NCI-H146 treated with DMSO at 0.1 percent for 48 hours (cell line): ENCODE results near the gene GCH1.
"Not testable (repeated sequence)": the region's sequence is repeated elsewhere in the genome, so short reads cannot be mapped to it uniquely, and the experiment has no call there.

Experiments
- DNase-seq: peaks from one replicate; lab custom pipeline; 2025; ENCODE audit not compliant: unreplicated experiment; lab: John Stamatoyannopoulos, UW

The GCH1 gene

DNA sequence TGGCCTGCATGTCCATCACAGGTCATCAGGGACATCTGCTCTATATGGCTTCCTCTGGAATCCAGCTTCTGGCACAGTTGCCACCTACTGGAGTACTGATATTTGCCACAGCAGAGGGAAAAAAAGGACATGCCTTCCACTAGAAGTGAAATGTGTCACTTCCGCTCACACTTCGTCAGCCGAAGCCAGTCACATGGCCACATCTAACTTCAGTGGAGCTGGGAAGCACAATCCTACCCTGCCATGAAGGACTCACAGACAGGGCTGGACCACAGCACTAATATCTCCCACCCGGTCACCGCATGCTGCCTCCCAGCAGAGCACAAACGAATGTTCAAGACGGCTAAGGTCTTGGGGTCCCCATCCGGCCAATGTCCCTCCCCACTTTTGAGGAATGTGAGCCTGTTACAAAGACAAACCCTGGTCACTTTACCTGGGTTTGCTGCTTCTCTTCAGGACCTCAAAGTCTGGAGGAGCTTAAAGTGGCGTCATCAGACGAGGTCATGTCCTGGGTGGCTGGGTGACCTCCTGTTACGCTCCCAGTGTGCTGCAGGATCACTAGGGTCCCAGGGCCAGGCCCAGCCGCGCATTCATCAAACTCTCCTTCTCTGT lies 98.6 kb downstream of the GCH1 start:
- no peak for DNase-seq

DNA sequence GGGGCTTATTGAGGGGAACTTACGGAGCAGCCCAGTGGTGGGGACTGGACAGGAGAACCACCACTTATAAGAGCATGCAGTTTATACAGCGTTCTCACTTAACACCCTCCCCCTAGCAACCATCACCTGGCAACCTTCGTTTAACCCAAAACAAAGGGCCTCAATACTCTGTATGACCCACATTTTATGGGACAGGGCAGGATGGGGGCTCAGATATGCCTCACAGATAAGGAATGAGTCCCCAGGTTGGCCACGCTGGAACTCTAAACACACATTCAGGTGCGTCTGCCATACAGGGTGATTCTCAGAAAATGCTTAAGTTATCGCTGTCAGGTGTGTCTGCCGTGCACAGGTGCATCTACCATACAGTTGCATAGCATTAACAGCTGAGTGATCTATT lies 99.2 kb downstream of the GCH1 start:
- no peak for DNase-seq

DNA sequence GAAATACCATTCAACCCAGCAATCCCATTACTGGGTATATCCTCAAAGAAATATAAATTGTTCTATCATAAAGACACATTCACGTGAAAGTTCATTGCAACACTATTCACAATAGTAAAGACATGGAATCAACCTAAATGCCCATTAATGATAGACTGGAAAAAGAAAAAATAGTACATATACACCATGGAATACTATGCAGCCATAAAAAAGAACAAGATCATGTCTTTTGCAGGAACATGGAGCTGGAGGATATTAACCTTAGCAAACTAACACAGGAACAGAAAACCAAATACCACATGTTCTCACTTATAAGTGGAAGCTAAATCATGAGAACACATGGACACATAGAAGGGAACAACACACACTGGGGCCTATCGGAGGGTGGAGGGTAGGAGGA lies 101.1 kb downstream of the GCH1 start:
- DNase-seq = not testable (repeated sequence)

DNA sequence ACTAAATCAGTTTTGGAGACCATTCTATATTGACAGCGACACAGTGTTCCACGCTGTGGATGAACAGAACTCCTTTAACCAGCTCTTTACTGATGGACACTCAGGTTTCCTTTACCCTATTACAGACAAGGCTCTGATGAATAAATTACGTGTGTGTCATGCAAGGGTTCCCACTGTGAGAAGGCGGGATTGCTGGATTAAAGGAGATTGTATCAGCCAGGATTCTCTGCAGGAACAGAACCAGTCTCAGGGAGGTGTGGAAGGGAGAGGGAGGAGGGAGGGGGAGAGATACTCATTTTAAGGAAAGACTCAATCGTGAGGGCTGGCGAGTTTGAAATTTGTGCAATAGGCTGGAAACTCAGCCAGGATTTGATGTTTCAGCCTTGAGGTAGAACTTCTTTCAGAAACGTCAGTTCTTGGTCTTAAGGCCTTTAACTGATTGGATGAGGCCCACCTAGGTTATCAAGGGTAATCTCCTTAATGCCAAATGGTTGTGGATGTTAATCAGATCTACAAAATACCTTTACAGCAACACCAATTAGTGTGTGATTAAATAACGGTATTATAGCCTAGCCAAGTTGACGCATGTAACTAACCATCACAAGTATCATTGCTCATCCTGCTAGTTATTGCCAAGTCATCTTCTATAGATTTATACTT lies 104.0 kb downstream of the GCH1 start:
- DNase-seq = no peak

DNA sequence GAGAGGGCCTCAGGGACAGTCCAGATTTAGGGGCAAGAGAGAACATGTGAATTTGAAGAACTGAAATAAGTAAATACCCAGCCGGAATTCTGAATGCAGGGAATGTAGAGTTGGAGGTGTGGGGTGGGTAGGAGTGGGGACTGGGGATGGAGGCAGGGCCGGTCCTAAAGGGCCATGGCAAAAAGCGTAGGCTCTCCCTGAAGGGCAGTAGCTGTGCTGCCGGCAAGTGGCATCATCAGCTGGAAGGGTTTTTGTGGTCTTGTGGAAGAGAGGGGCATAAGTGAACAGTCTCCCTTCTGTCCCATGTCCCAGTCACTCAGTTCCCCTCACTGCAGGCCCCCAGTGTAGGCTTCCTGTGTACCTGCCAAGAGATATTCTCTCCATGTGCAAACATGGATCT lies 104.6 kb downstream of the GCH1 start:
- no peak for DNase-seq

DNA sequence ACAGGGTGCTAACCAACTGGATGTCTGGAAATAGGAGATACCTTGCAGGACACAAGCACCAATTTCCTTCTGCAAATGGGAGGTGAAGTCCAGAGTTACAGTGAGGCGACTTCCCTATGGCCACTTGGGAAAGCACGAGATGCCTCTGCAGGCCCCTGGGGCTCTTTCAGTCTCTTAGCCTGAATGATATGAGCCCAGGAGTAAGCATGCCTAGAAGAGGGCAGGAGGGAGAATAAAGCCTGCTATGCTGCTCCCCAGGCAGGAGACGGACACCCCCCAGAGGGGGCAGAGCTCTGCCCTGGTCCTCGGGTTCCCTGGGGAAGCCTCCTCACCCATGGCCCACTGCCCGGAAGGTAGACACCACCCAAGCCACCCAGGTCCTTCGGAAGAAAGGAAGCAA lies 105.1 kb downstream of the GCH1 start:
- DNase-seq = no peak

DNA sequence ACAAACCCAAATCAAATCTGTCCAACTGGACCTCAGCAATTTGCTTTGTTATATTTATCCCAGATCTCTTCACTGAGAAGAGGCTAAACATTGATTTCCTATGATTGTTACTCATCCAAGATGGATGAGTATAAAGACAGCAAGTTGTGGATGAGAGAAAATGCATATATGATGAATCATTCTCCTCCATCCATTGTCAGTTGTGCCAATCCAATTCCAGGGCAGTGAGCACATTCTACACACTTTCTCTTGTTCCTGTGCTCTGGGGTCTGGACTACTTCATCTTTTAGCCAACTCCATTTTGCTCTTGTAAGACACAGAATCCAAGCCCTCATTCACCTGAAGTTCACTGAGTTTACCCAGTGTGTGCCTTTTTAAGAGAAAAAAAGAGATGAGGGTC lies 105.7 kb downstream of the GCH1 start:
- no peak for DNase-seq

DNA sequence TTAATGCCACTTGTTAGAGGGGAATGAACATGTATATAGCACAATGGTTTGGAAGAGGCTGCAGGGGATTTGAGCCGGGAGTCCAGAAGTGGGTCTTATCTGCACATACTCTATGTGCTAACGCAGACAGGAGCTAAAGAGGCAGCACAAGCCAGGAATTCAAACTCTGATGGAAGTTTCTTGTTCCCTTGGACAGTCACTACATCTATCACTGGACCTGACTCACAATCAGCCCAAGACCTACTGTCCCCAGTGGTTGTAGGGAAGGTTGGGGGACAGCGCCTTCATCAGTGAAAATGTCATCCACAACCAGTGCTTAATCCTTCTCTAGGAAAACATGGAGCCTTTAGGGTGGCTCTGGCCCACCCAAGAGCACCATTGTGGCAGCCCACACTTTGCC lies 107.8 kb downstream of the GCH1 start:
- DNase-seq = no peak

DNA sequence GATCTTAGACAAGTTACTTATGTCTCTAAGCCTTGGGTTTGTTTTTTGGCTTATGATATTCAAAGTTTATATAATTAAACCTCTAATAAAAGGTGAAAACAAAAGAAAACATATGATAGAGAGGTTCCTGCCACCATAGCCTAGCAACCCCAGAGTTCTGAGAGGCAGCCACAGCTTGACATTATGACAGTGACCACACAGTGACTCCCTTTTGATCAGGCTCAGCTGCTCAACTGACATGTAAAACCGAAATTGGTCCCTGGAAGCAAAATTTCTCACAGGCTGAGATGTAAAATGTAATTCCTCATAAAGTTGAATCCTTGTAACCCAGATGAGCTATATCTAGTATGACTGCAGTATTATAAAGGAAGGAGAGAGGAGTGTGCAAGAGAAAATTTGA lies 108.5 kb downstream of the GCH1 start:
- DNase-seq = no peak

DNA sequence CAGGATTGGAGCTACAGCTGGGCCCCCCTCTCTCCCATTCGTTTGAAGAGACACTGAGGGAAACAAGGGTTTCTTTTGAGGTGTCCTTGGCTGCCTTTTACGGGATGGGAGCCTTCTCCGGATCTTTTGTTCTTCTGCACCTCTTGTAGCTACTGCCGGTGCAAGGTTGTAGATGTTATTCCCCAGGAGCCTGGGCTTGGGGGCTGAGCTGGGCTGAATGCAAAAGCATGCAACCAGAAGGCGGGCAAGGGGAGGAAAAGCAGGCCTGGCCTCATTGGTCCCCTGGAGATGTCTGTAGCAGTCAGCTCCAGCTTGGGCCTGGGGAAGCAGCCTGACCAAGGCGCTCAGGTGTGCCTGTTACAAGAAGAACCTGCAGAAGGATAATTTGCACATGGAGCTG lies 110.3 kb downstream of the GCH1 start:
- no peak for DNase-seq
